ENCODE measurements around the gene PLPPR1. TPM values are rescaled to one million over a fixed set of nuclear protein-coding genes. Genes with fewer than 3 reads are reported as not detected.

Gene PLPPR1
- total RNA-seq, 1 experiment from 2014 or later, result not detected

DNA sequence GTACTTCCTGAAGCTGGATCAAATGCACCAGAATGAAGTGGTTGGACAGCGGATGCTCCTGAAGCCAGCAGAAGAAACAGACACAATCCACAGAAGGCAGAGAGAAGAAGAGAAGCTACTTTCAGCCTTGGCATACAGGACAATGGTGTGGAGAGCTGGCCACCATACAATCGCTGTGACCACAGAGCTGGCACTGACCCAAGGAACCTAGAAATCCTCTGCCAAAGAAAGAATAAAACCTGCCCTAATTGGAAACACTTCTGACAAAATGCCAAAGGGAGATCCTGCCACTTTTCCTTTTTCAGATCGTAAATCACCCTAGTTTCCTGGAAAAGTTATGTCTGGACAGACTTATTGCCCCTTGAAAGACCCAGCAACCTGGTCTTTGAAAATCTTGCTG lies 278.5 kb downstream of the PLPPR1 start (continued):
- no peak for TF ChIP-seq ZNF274 (IDR thresholded peaks at IDR 0.05; ENCODE audit: low read depth, low read length)
- no peak for TF ChIP-seq ELF1 (IDR thresholded peaks at IDR 0.05; ENCODE audit: borderline replicate concordance, low read depth)
- TF ChIP-seq RAD21 (IDR thresholded peaks at IDR 0.05; ENCODE audit: low read depth), result no peak

DNA sequence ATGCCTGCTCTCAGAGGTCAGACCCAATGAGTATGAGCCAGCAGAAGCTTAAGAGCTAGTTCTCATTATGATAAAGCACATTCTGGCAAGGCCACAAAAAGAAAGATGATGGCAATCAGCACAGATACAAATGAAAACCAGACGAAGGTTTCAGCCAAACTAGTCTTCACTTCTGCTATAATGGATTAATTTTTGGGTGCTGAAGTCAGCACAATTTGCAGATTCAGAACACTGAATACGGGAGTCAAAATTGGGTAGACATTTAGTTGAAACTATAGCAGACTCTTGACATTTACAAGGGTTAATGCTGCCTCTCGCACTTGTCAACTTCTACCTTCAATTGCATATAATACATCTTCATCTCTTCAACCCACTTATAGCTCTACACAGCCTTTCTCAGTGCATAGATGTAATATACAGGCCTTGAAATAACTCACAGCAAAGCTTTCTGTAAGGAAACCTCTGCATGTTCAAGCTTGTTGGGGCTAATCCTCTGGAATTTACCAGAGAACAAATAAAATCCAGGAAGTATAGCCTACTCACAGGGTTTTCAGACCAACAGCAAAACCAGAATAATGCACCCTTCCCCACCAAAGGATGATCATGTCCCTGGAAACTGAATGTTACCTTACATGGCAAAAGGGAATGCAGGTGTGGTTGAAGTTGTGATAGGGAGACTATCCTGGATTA lies 279.1 kb downstream of the PLPPR1 start:
- Histone ChIP-seq H3K79me2 (ENCODE audit: insufficient read depth, low read length) (no peaks in the 10 kb centered on the region), H3K4me3 (replicated peaks in 1 of 2; ENCODE audit: low read depth in 1 of 2, low read length in 2 of 2) (no peak overlapping the region), H3K4me2 (ENCODE audit: low read length) (no peak overlapping the region), H3K9me3 (ENCODE audit: control insufficient read depth in 1 of 2, insufficient read depth in 1 of 2, low read depth in 1 of 2, low read length in 2 of 2) (no peaks in the 10 kb centered on the region), H3K36me3 (ENCODE audit: control insufficient read depth in 1 of 2, insufficient read depth in 2 of 2, low read length in 2 of 2) (no peaks in the 10 kb centered on the region), H3K27me3 (ENCODE audit: insufficient read depth, low read length) (peaks cover 62% of the 10 kb centered on the region), H3K4me1 (ENCODE audit: control insufficient read depth in 1 of 2, insufficient read depth in 2 of 2, low read length in 2 of 2) (no peaks in the 10 kb centered on the region), H3K27ac (ENCODE audit: low read depth, low read length) (no peak overlapping the region), H2AFZ (ENCODE audit: low read depth, low read length, poor library complexity, severe bottlenecking) (no peak overlapping the region), H3K9ac (ENCODE audit: low read length) (no peak overlapping the region), H4K20me1 (ENCODE audit: insufficient read depth) (no peaks in the 10 kb centered on the region), H3K9me2 (ENCODE audit: insufficient read depth) (no peaks in the 10 kb centered on the region)
- ChIA-PET CTCF (no interaction called here), POLR2A (no interaction called here), RAD21 (ENCODE audit: low non-redundant PET in 1 of 2, low total read pairs in 2 of 2, uncharacterized antibody in 2 of 2, unreplicated experiment in 2 of 2) (no interaction called here)
- TF ChIP-seq YY1 (IDR thresholded peaks at IDR 0.05; ENCODE audit: extremely low read depth, insufficient replicate concordance, low read depth, low read length), result no peak
- TF ChIP-seq POLR2A (IDR thresholded peaks at IDR 0.05; ENCODE audit: borderline replicate concordance, extremely low read depth, insufficient read depth, insufficient read length), result no peak
- TF ChIP-seq ZFX (IDR thresholded peaks at IDR 0.05), result no peak
- no peak for TF ChIP-seq SRF (IDR thresholded peaks at IDR 0.05; ENCODE audit: low read depth)
- TF ChIP-seq, protein P1, sequence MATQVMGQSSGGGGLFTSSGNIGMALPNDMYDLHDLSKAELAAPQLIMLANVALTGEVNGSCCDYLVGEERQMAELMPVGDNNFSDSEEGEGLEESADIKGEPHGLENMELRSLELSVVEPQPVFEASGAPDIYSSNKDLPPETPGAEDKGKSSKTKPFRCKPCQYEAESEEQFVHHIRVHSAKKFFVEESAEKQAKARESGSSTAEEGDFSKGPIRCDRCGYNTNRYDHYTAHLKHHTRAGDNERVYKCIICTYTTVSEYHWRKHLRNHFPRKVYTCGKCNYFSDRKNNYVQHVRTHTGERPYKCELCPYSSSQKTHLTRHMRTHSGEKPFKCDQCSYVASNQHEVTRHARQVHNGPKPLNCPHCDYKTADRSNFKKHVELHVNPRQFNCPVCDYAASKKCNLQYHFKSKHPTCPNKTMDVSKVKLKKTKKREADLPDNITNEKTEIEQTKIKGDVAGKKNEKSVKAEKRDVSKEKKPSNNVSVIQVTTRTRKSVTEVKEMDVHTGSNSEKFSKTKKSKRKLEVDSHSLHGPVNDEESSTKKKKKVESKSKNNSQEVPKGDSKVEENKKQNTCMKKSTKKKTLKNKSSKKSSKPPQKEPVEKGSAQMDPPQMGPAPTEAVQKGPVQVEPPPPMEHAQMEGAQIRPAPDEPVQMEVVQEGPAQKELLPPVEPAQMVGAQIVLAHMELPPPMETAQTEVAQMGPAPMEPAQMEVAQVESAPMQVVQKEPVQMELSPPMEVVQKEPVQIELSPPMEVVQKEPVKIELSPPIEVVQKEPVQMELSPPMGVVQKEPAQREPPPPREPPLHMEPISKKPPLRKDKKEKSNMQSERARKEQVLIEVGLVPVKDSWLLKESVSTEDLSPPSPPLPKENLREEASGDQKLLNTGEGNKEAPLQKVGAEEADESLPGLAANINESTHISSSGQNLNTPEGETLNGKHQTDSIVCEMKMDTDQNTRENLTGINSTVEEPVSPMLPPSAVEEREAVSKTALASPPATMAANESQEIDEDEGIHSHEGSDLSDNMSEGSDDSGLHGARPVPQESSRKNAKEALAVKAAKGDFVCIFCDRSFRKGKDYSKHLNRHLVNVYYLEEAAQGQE (IDR thresholded peaks at IDR 0.05; ENCODE audit: low read depth), result no peak
- TF ChIP-seq EZH2 (IDR thresholded peaks at IDR 0.05), result no peak
- TF ChIP-seq CEBPB (IDR thresholded peaks at IDR 0.05; ENCODE audit: low read depth), result no peak
- TF ChIP-seq JUND (IDR thresholded peaks at IDR 0.05), result no peak
- TF ChIP-seq ZNF274 (IDR thresholded peaks at IDR 0.05; ENCODE audit: low read depth, low read length), result no peak
- no peak for TF ChIP-seq FOSL1 (IDR thresholded peaks at IDR 0.05; ENCODE audit: low read depth)
- no peak for TF ChIP-seq RAD21 (IDR thresholded peaks at IDR 0.05; ENCODE audit: low read depth)
- no peak for TF ChIP-seq POLR2AphosphoS5 (IDR thresholded peaks at IDR 0.05; ENCODE audit: low read depth, low read length)
- TF ChIP-seq, protein P2, sequence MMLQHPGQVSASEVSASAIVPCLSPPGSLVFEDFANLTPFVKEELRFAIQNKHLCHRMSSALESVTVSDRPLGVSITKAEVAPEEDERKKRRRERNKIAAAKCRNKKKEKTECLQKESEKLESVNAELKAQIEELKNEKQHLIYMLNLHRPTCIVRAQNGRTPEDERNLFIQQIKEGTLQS (IDR thresholded peaks at IDR 0.05), result no peak
- TF ChIP-seq, protein P3, sequence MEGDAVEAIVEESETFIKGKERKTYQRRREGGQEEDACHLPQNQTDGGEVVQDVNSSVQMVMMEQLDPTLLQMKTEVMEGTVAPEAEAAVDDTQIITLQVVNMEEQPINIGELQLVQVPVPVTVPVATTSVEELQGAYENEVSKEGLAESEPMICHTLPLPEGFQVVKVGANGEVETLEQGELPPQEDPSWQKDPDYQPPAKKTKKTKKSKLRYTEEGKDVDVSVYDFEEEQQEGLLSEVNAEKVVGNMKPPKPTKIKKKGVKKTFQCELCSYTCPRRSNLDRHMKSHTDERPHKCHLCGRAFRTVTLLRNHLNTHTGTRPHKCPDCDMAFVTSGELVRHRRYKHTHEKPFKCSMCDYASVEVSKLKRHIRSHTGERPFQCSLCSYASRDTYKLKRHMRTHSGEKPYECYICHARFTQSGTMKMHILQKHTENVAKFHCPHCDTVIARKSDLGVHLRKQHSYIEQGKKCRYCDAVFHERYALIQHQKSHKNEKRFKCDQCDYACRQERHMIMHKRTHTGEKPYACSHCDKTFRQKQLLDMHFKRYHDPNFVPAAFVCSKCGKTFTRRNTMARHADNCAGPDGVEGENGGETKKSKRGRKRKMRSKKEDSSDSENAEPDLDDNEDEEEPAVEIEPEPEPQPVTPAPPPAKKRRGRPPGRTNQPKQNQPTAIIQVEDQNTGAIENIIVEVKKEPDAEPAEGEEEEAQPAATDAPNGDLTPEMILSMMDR (IDR thresholded peaks at IDR 0.05 in 2 of 3, conservative IDR thresholded peaks at IDR 0.05 in 1 of 3; ENCODE audit: borderline replicate concordance in 1 of 3, insufficient read depth in 1 of 3, low read depth in 2 of 3, low read length in 2 of 3), result no peak
- TF ChIP-seq SP1 (IDR thresholded peaks at IDR 0.05; ENCODE audit: low read depth), result no peak
- TF ChIP-seq ELF1 (IDR thresholded peaks at IDR 0.05; ENCODE audit: borderline replicate concordance, low read depth), result no peak
- intact Hi-C loops (cut with micrococcal nuclease), result no loop called here
- DNase-seq (ENCODE audit: low read depth, low spot score) (no peak), ATAC-seq (no peak)
- BruUV-seq (replicated peaks), result no TSS peak
